Activated CD4-positive, alpha-beta T cell treated with anti-CD3 and anti-CD28 coated beads for 36 hours (primary cell): ENCODE data around the gene DNM3. TPM values are rescaled to one million over a fixed set of nuclear protein-coding genes. Genes with fewer than 3 reads are reported as not detected.
A peak's percentile ranks its signal among the peaks of the same experiment; 100 is the strongest.

Experiments used
- ATAC-seq: fragments of 200-7000 bp; cut with Tn5 transposase; one replicate; pipeline ENCODE4 v1.10.0; 2021; ENCODE audit warnings: mild to moderate bottlenecking, moderate library complexity
- CTCF ChIA-PET: fragments of 350-600 bp; sonication (Branson Sonifier 250); formaldehyde crosslinking; loops from one replicate; lab custom pipeline; 2021; ENCODE audit warnings: antibody characterized with exemption; lab: Charles Lee
- POLR2A ChIA-PET: fragments of 350-600 bp; sonication (Branson Sonifier 250); formaldehyde crosslinking; loops from one replicate; lab custom pipeline; 2021; ENCODE audit warnings: antibody characterized with exemption, inconsistent platforms; lab: Charles Lee
- DNase-seq: peaks from one replicate; pipeline ENCODE4 v3.0.0-alpha.2; 2020
- H3K27ac Mint-ChIP-seq: one replicate; pipeline ENCODE4 v1.8.0; 2021; ENCODE audit warnings: mixed read lengths
- H3K27me3 Mint-ChIP-seq: one replicate; pipeline ENCODE4 v1.8.0; 2021; ENCODE audit warnings: mixed read lengths
- H3K36me3 Mint-ChIP-seq: one replicate; pipeline ENCODE4 v1.8.0; 2021; ENCODE audit warnings: low read depth, mixed read lengths
- H3K4me1 Mint-ChIP-seq: one replicate; pipeline ENCODE4 v1.8.0; 2021; ENCODE audit warnings: mixed read lengths
- H3K4me3 Mint-ChIP-seq: one replicate; pipeline ENCODE4 v1.8.0; 2021; ENCODE audit warnings: mild to moderate bottlenecking, moderate library complexity, mixed read lengths
- H3K9me3 Mint-ChIP-seq: one replicate; pipeline ENCODE4 v1.8.0; 2021; ENCODE audit warnings: low read depth, mixed read lengths
- intact Hi-C, 2 experiments: fragments of 100-400 bp; cut with DNase I in 1 of 2; cut with micrococcal nuclease in 1 of 2; formaldehyde crosslinking; loops; one replicate each; pipeline versions ENCODE4 v1.14.2 to v1.15.1; 2022 to 2024; cut with DNase I, micrococcal nuclease
- total RNA-seq, 2 experiments: library from RNA; stranded (reverse); gene quantifications; one replicate each; pipeline ENCODE4 v1.2.3, GENCODE V29; 2021

Gene DNM3
- total RNA-seq, 2 experiments from 2014 or later: 1.1 to 1.4 TPM

- POLR2A ChIA-PET: no interaction called here
- no peak overlapping the region for H3K4me3 Mint-ChIP-seq
- no peak overlapping the region for H3K27ac Mint-ChIP-seq
- no peaks in the 10 kb centered on the region for H3K27me3 Mint-ChIP-seq
- CTCF ChIA-PET: interaction anchor here (0.7 to 1.0 kb wide), 2 partner anchors 9 to 215 kb away, joined by 3 to 5 read pairs; no protein-coding TSS in a partner anchor
- no peaks in the 10 kb centered on the region for H3K36me3 Mint-ChIP-seq
- no peaks in the 10 kb centered on the region for H3K9me3 Mint-ChIP-seq
- DNase-seq: no peak
- intact Hi-C loops: no loop called here
- H3K4me1 Mint-ChIP-seq: no peaks in the 10 kb centered on the region
- no peak for ATAC-seq
Observed at GRCh38 chr1:172323686-172324085, 482.4 kb downstream of the DNM3 start.

- CTCF ChIA-PET: interaction anchor here (0.7 kb wide), 1 partner anchor 216 kb away, joined by 3 read pairs; no protein-coding TSS in a partner anchor
Observed at GRCh38 chr1:172324086-172324485, 482.8 kb downstream of the DNM3 start.

GRCh38 chr1:172324761-172325160, 483.5 kb downstream of the DNM3 start:
- ChIA-PET CTCF (no interaction called here), POLR2A (no interaction called here)
- no peaks in the 10 kb centered on the region for H3K4me1 Mint-ChIP-seq
- intact Hi-C loops: no loop called here
- no peak for DNase-seq
- no peaks in the 10 kb centered on the region for H3K9me3 Mint-ChIP-seq
- no peak overlapping the region for H3K4me3 Mint-ChIP-seq
- no peak overlapping the region for H3K27ac Mint-ChIP-seq
- H3K27me3 Mint-ChIP-seq: no peaks in the 10 kb centered on the region
- no peak for ATAC-seq
- H3K36me3 Mint-ChIP-seq: no peaks in the 10 kb centered on the region

More at GRCh38 chr1:172324086-172324485, 482.8 kb downstream of the DNM3 start:
- H3K4me3 Mint-ChIP-seq: no peak overlapping the region
- POLR2A ChIA-PET: no interaction called here
- no peaks in the 10 kb centered on the region for H3K4me1 Mint-ChIP-seq
- no peaks in the 10 kb centered on the region for H3K27me3 Mint-ChIP-seq
- H3K9me3 Mint-ChIP-seq: no peaks in the 10 kb centered on the region
- H3K27ac Mint-ChIP-seq: no peak overlapping the region
- no peaks in the 10 kb centered on the region for H3K36me3 Mint-ChIP-seq
- ATAC-seq (no peak), DNase-seq (no peak)
- intact Hi-C loops: no loop called here

GRCh38 chr1:172325531-172325930, 484.2 kb downstream of the DNM3 start:
- Mint-ChIP-seq H3K27ac (no peak overlapping the region), H3K9me3 (no peaks in the 10 kb centered on the region), H3K4me3 (no peak overlapping the region), H3K4me1 (no peaks in the 10 kb centered on the region), H3K36me3 (no peaks in the 10 kb centered on the region), H3K27me3 (no peaks in the 10 kb centered on the region)
- ChIA-PET CTCF (no interaction called here), POLR2A (no interaction called here)
- no peak for DNase-seq
- intact Hi-C loops: no loop called here
- ATAC-seq: no peak

GRCh38 chr1:172326136-172326535, 484.8 kb downstream of the DNM3 start:
- Mint-ChIP-seq H3K36me3 (no peaks in the 10 kb centered on the region), H3K27me3 (no peaks in the 10 kb centered on the region), H3K4me1 (no peaks in the 10 kb centered on the region), H3K4me3 (no peak overlapping the region), H3K27ac (no peak overlapping the region), H3K9me3 (no peaks in the 10 kb centered on the region)
- DNase-seq: no peak
- ATAC-seq: no peak
- ChIA-PET POLR2A (no interaction called here), CTCF (no interaction called here)
- intact Hi-C loops: no loop called here

- DNase-seq: no peak
- H3K9me3 Mint-ChIP-seq: no peaks in the 10 kb centered on the region
- ATAC-seq: no peak
- no peaks in the 10 kb centered on the region for H3K27me3 Mint-ChIP-seq
- no peak overlapping the region for H3K4me3 Mint-ChIP-seq
- CTCF ChIA-PET: no interaction called here
- H3K27ac Mint-ChIP-seq: no peak overlapping the region
- H3K36me3 Mint-ChIP-seq: no peaks in the 10 kb centered on the region
- POLR2A ChIA-PET: no interaction called here
- no peaks in the 10 kb centered on the region for H3K4me1 Mint-ChIP-seq
- intact Hi-C loops: no loop called here
Observed at GRCh38 chr1:172328266-172328665, 487.0 kb downstream of the DNM3 start.

- no peak for ATAC-seq
Observed at GRCh38 chr1:172332230-172332629, 490.9 kb downstream of the DNM3 start.

GRCh38 chr1:172335377-172335776, 494.1 kb downstream of the DNM3 start:
- Mint-ChIP-seq H3K27me3 (peaks cover 2% of the 10 kb centered on the region), H3K4me1 (peaks cover 27% of the 10 kb centered on the region)

More at GRCh38 chr1:172332230-172332629, 490.9 kb downstream of the DNM3 start:
- POLR2A ChIA-PET: no interaction called here
- H3K27me3 Mint-ChIP-seq: no peaks in the 10 kb centered on the region
- no peak for DNase-seq
- H3K4me3 Mint-ChIP-seq: no peak overlapping the region
- H3K36me3 Mint-ChIP-seq: no peaks in the 10 kb centered on the region
- no peaks in the 10 kb centered on the region for H3K9me3 Mint-ChIP-seq
- CTCF ChIA-PET: interaction anchor here (0.6 to 0.7 kb wide), 3 partner anchors 8 to 82 kb away, joined by 3 to 5 read pairs (median 3); no protein-coding TSS in a partner anchor
- intact Hi-C loops: no loop called here
- H3K4me1 Mint-ChIP-seq: no peaks in the 10 kb centered on the region
- no peak overlapping the region for H3K27ac Mint-ChIP-seq

GRCh38 chr1:172338295-172338735, 497.0 kb downstream of the DNM3 start:
- no peak overlapping the region for H3K4me3 Mint-ChIP-seq
- peaks cover 48% of the 10 kb centered on the region for H3K4me1 Mint-ChIP-seq
- intact Hi-C loops: loop anchor here (1.0 to 5.0 kb wide), 13 partner anchors 20 to 500 kb away; no protein-coding TSS in a partner anchor
- peak overlapping the region; percentile 30 for H3K27ac Mint-ChIP-seq
- peaks cover 2% of the 10 kb centered on the region for H3K27me3 Mint-ChIP-seq
- ChIA-PET CTCF (interaction anchor here (0.7 to 4.8 kb wide), 13 partner anchors 12 to 381 kb away, joined by 3 to 45 read pairs (median 5); no protein-coding TSS in a partner anchor), POLR2A (interaction anchor here (0.6 to 1.7 kb wide), 5 partner anchors 20 to 301 kb away, joined by 3 to 22 read pairs (median 4); no protein-coding TSS in a partner anchor)
- DNase-seq (peak; percentile 82), ATAC-seq (peak; percentile 88)
- H3K9me3 Mint-ChIP-seq: no peaks in the 10 kb centered on the region
- no peaks in the 10 kb centered on the region for H3K36me3 Mint-ChIP-seq

More at GRCh38 chr1:172335377-172335776, 494.1 kb downstream of the DNM3 start:
- Mint-ChIP-seq H3K36me3 (no peaks in the 10 kb centered on the region), H3K4me3 (no peak overlapping the region), H3K9me3 (no peaks in the 10 kb centered on the region), H3K27ac (no peak overlapping the region)
- no peak for DNase-seq
- ChIA-PET POLR2A (no interaction called here), CTCF (no interaction called here)
- intact Hi-C loops: loop anchor here in 1 of 2 experiments (5.0 kb wide), 1 partner anchor 243 kb away; no protein-coding TSS in a partner anchor
- ATAC-seq: no peak

GRCh38 chr1:172339842-172340241, 498.5 kb downstream of the DNM3 start:
- ChIA-PET POLR2A (no interaction called here), CTCF (interaction anchor here (0.6 to 4.8 kb wide), 6 partner anchors 8 to 66 kb away, joined by 3 to 45 read pairs (median 6); no protein-coding TSS in a partner anchor)
- Mint-ChIP-seq H3K27ac (no peak overlapping the region), H3K36me3 (no peaks in the 10 kb centered on the region), H3K9me3 (no peaks in the 10 kb centered on the region), H3K27me3 (peaks cover 2% of the 10 kb centered on the region), H3K4me3 (no peak overlapping the region), H3K4me1 (peaks cover 61% of the 10 kb centered on the region)
- intact Hi-C loops: loop anchor here (2.0 to 5.0 kb wide), 2 partner anchors 41 to 248 kb away; no protein-coding TSS in a partner anchor
- ATAC-seq: no peak
- no peak for DNase-seq

- DNase-seq: no peak
- CTCF ChIA-PET: interaction anchor here (0.6 to 4.8 kb wide), 5 partner anchors 8 to 65 kb away, joined by 3 to 45 read pairs (median 3); no protein-coding TSS in a partner anchor
- H3K27ac Mint-ChIP-seq: no peak overlapping the region
- POLR2A ChIA-PET: no interaction called here
- H3K4me3 Mint-ChIP-seq: no peak overlapping the region
- no peaks in the 10 kb centered on the region for H3K9me3 Mint-ChIP-seq
- H3K4me1 Mint-ChIP-seq: peaks cover 61% of the 10 kb centered on the region
- no peaks in the 10 kb centered on the region for H3K36me3 Mint-ChIP-seq
- intact Hi-C loops: no loop called here
- peaks cover 2% of the 10 kb centered on the region for H3K27me3 Mint-ChIP-seq
- no peak for ATAC-seq
Observed at GRCh38 chr1:172340520-172340919, 499.2 kb downstream of the DNM3 start.

- ATAC-seq (no peak), DNase-seq (no peak)
- H3K4me1 Mint-ChIP-seq: peaks cover 61% of the 10 kb centered on the region
- ChIA-PET CTCF (interaction anchor here (4.8 kb wide), 1 partner anchor 18 kb away, joined by 45 read pairs; no protein-coding TSS in a partner anchor), POLR2A (no interaction called here)
- intact Hi-C loops: no loop called here
- no peak overlapping the region for H3K4me3 Mint-ChIP-seq
- peaks cover 2% of the 10 kb centered on the region for H3K27me3 Mint-ChIP-seq
- H3K27ac Mint-ChIP-seq: no peak overlapping the region
- peaks cover 5% of the 10 kb centered on the region for H3K36me3 Mint-ChIP-seq
- H3K9me3 Mint-ChIP-seq: peaks cover 6% of the 10 kb centered on the region
Observed at GRCh38 chr1:172341697-172342096, 500.4 kb downstream of the DNM3 start.
